HFF-Myc (cell line): Measurements from ENCODE around the gene GLYATL1.

ENCODE experiments used
- DNase-seq: peaks from one replicate; pipeline ENCODE4 v3.0.0-alpha.2; 2011; ENCODE audit warnings: low read depth; ENCODE audit errors: extremely low read depth
- H3K4me3 ChIP-seq: replicated peaks from 2 replicates; pipeline ENCODE4 v1.5.1; 2011; ENCODE audit warnings: low read depth, mild to moderate bottlenecking, control low read depth, low read length
- CTCF ChIP-seq: IDR thresholded peaks from 2 replicates; pipeline ENCODE4 v1.5.1; 2012; ENCODE audit warnings: mild to moderate bottlenecking, low read depth, low read length, control low read depth; ENCODE audit errors: missing control alignments

GLYATL1 gene

DNA sequence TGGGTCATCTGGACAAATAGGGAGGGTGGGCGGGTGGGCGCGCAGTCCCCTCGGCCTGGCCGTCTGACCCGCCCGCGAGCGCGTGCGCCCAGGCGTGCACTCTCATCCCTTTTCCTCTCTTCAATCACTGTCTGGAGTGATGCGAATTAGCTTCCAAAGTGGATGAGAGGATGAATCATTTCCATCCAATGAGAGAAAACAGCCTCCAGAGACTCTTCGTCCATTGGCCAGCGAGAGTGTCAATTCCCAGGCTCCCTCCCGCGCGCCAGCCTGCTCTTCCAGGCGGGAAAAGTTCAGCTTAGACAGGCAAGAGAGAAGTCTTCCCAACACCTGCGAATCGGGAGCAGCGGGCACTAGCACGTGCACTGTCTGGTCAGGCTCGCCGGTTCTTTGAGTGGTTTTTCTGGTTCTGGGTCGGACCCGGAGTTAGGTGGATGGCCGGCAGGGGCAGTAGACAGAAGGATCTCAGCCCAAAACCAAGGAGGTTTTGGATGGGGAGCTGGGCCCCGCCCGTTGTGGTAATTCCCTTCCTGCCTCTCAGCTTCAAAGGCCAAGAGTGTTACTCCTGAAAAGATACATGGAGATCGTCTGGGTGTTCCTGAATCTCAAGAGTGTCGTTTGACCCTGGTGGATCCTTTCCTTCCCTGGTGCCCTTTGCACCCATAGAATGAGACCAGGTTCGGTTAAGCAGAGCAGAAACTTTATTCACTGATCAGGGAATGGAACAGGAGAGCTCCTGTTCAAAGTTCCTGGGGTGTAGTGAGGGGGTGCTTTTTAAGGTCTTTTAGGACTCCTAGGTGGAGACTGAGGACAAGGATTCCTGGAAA is 33.4 kb upstream of the GLYATL1 start:
- peak; percentile 84 for DNase-seq
- TF ChIP-seq CTCF: peak; percentile 63
- peak overlapping the region; percentile 59 for H3K4me3 ChIP-seq

- no peak overlapping the region for H3K4me3 ChIP-seq
- TF ChIP-seq CTCF: no peak
- DNase-seq: no peak
Observed at GRCh38 chr11:58907780-58908179, 31.5 kb upstream of the GLYATL1 start.

DNA sequence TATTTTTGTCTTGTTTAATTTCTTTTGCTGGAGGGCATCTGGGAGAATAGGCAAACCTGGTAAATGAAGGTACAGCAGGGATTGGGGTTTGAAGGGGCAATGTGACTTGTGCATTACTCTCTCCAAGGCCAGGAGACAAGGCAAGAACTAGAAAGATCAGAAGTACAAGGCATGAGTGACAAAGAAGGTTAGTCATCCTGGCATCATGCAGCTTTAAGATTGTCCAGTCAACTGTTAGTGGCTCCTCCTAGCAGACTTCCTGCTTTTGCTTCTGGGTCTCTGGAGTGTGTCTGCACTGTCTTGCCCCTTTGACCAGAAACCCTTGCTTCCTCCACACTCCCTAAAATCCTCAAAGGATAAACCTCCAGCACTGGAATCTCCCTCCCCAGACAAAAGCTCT is 27.2 kb upstream of the GLYATL1 start:
- no peak overlapping the region for H3K4me3 ChIP-seq
- no peak for TF ChIP-seq CTCF
- DNase-seq: no peak

DNA sequence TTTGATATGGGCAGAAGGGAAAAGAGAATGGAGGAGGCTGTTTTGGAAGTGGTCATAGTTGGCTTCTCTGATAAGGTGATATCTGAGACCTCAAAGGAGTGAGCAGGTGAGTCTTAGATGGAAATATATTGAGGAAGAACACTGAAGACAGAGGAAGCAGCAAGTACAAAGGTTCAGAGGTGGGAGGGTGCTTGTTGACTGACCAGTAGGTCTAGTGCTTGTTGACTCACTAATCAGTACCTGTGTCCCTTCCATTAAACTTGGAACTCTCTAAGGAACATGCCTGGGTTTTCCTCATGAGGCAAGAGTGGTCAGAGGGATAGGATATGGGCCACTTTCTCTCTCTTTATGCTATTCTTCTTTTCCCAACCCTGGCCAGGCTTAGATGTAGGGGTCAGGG is 25.6 kb upstream of the GLYATL1 start:
- DNase-seq: no peak
- TF ChIP-seq CTCF: no peak
- no peak overlapping the region for H3K4me3 ChIP-seq

GRCh38 chr11:58914821-58915543 is 24.3 kb upstream of the GLYATL1 start:
- no peak for TF ChIP-seq CTCF
- no peak overlapping the region for H3K4me3 ChIP-seq
- no peak for DNase-seq

- TF ChIP-seq CTCF: no peak
- no peak for DNase-seq
Observed at GRCh38 chr11:58916637-58917036, 22.7 kb upstream of the GLYATL1 start.

More at GRCh38 chr11:58916637-58917036, 22.7 kb upstream of the GLYATL1 start:
- H3K4me3 ChIP-seq: no peak overlapping the region
